ENCODE data around the gene YEATS4. TPM values are rescaled to one million over a fixed set of nuclear protein-coding genes. Genes with fewer than 3 reads are reported as not detected.

The YEATS4 gene
- total RNA-seq, 4 donors from 2014 or later, result 9.3 to 22.0 (median 13.9) TPM

DNA sequence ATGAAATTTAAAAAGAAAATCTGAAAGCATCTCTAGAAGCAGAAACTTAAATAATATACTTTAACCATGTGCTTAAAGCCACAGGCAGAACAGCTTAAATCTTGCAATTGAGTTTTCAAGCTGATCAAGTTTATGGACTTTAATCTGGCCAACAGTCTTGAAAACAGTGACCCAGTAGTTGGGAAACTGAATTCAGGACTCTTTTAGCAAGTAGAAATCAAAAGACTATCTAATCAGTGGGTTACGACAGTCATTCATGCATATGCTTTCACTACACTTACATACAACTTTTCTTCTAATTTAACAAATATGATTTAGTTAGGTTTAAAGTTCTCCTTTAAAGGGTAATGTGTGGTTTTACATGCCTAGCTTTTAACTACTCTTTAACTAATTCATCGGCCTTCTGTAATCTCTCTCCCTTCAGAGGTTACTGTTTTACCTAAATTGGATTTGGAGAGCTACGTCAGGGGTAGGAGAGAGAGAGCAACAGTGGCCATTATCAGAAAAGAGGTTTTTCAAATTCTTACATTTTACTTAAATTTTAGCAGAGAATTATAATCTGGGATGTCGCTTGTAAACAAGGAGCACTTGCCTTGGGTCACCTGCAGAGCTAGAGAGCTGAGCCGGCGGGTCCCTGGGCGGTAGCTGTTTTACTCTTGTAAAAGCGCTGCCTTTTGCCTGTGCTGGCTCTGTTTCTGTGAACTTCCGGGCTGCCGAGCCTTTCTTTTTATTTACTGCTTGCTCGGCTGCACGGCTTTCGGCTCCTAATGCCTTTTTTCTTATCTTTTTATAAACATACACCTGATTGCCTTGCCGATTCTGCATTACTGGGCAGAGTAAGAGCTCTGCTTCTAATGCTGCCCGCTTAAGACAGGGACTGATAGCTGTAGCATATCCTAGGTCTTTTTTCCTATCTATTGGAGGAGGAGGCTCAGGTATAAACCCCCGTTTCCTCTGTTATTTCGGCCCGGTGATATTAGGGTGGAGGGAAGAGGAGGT, 28.8 kb upstream of the YEATS4 start:
- no peak for TF ChIP-seq CTCF (IDR thresholded peaks at IDR 0.05; ENCODE audit: low read depth)

- TF ChIP-seq CTCF (IDR thresholded peaks at IDR 0.05; ENCODE audit: low read depth), result no peak
Measured at GRCh38 chr12:69331519-69331908, 28.0 kb upstream of the YEATS4 start.

- no peak for TF ChIP-seq CTCF (IDR thresholded peaks at IDR 0.05; ENCODE audit: low read depth)
Measured at GRCh38 chr12:69331909-69332684, 27.4 kb upstream of the YEATS4 start.

- TF ChIP-seq CTCF (IDR thresholded peaks at IDR 0.05; ENCODE audit: low read depth), result no peak
Measured at GRCh38 chr12:69332815-69333358, 26.7 kb upstream of the YEATS4 start.

- TF ChIP-seq CTCF (IDR thresholded peaks at IDR 0.05; ENCODE audit: low read depth), result no peak
Measured at GRCh38 chr12:69334158-69334557, 25.4 kb upstream of the YEATS4 start.

GRCh38 chr12:69337311-69338090, 22.0 kb upstream of the YEATS4 start:
- no peak for TF ChIP-seq CTCF (IDR thresholded peaks at IDR 0.05; ENCODE audit: low read depth)
